GM18507 (cell line): ENCODE data around the gene TEKT2.

Experiments
- DNase-seq: peaks from one replicate; pipeline ENCODE4 v3.0.0; 2011; ENCODE audit warnings: low read depth; ENCODE audit not compliant: insufficient read length; ENCODE audit errors: extremely low spot score
- FAIRE-seq: peaks from 2 replicates; lab custom pipeline; 2011; peaks lifted over from hg19 to GRCh38; lab: Jason Lieb, UNC

Gene TEKT2

DNA sequence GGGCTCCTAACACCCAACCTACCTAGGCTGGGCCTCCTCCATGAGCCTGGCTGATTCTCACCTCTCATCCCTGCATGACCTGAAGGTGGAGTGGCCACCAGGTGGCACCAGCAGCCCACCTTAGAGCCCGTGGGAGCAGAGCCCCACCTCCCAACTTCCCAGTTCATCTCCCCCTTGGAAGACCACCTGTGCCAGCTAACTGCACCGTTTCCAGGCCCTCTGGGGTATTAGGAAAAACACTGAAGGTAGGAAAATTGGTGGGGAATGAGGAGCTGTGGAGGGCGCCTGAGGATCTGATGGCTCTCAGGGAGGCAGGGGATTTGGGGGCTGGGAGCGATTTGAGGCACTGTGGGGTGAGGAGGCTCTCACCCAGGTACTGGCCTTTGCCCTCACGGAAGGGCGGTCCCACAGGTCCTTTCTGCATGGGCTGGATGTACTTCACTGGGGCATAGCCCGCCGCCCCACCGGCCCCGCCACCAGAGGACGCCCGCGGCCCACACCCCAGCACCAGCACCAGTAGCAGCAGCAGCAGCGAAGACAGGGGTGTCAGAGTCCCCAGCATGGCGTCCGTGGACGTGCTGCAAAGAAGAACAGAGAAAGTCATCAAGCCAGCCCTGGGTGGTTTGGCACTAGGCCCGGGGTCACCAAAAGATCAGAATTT, 15.9 kb downstream of the TEKT2 start:
- peak; percentile 75 for DNase-seq
- FAIRE-seq = peak; percentile 96

DNA sequence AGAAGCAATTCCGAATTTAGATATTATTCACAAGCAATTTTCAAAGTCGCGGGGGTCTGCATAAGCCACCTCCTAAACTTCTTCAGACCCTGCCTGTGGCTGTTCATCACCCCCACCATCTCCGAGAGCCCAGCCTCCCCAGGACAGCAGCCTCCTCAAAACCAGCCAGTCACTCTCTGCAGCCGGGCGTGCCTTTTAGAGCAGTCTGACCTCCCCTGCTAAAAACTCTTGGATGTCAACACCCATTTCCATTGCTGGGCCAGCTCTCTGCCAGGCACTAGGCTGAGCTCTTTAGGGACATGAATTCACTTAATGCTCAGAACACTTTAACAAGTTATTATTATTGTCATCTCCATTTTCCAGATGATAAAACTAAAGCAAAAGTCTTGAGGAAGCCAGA, 16.5 kb downstream of the TEKT2 start:
- FAIRE-seq = no peak
- no peak for DNase-seq

- DNase-seq (no peak), FAIRE-seq (no peak)
These were observed 17.7 kb downstream of the TEKT2 start for GRCh38 chr1:36101546-36101945.

GRCh38 chr1:36106269-36106668, 22.4 kb downstream of the TEKT2 start:
- FAIRE-seq = no peak
- DNase-seq = no peak

GRCh38 chr1:36107394-36107793, 23.5 kb downstream of the TEKT2 start:
- no peak for DNase-seq
- FAIRE-seq = no peak

GRCh38 chr1:36108314-36108713, 24.4 kb downstream of the TEKT2 start:
- DNase-seq (no peak), FAIRE-seq (no peak)

GRCh38 chr1:36109041-36109679, 25.3 kb downstream of the TEKT2 start:
- DNase-seq (no peak), FAIRE-seq (no peak)

GRCh38 chr1:36111151-36111550, 27.3 kb downstream of the TEKT2 start:
- no peak for DNase-seq
- FAIRE-seq = no peak

DNA sequence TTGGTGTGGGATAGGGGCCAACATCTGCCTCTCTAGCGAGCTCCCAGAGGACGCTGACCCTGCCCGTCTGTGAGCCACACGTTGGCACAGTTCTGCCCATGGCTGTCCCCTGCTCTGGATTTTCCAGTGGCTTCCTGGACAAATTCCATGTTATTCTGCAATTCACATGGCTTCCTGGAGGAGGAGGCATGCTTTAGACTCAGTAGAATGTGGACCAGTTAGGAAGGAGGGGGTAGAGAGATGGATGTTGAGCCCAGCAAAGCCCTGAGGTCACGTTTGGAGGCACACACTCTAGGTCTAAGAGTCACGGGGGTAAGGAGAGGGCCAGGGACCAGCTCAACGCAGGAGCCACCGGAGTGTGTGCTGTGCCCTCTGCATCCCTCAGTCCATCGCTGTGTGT, 28.9 kb downstream of the TEKT2 start:
- no peak for FAIRE-seq
- no peak for DNase-seq

DNA sequence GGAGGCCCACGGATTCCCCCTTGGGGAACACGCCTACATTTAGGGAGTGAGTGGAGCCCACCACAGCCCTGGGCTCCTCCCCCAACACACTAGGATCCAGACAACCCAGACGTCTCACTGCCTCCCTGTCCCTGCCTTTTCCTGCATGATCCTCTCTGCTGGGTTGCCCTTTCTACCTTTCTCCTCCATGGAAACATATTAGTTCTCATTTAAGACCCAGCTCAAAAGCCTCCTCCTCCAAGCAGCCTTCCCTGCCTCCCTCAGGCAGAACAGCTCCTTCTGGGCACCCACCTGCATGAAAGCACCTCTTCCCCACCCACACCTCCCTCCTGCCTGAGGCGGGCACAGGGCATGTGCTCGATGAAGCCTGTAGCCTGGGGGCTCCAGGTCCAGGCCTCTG, 30.5 kb downstream of the TEKT2 start:
- DNase-seq (no peak), FAIRE-seq (no peak)

- DNase-seq = no peak
These were observed 31.3 kb downstream of the TEKT2 start for GRCh38 chr1:36115200-36115669.

DNA sequence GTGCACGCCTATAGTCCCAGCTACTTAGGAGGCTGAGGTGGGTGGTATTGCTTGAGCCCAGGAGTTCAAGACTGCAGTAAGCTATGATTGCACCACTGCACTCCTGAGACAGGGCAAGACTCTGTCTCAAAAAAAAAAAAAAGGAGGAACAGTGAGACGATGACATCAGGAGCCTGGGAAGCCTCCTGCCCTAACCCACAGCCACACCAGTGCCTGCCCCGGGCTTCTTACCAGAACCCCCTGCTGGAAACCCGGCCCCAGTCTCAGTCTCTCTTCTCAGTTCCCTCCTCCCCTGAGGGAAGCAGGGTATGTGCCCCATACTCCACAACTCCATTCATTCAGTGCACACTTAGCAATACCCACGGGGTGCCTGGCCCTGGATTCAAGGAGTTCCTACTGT, 32.0 kb downstream of the TEKT2 start:
- DNase-seq (no peak), FAIRE-seq (no peak)

More at GRCh38 chr1:36115200-36115669, 31.3 kb downstream of the TEKT2 start:
- no peak for FAIRE-seq

- FAIRE-seq (no peak), DNase-seq (no peak)
These were observed 33.0 kb downstream of the TEKT2 start for GRCh38 chr1:36116901-36117300.

GRCh38 chr1:36118447-36119204, 34.7 kb downstream of the TEKT2 start:
- FAIRE-seq (no peak), DNase-seq (no peak)

DNA sequence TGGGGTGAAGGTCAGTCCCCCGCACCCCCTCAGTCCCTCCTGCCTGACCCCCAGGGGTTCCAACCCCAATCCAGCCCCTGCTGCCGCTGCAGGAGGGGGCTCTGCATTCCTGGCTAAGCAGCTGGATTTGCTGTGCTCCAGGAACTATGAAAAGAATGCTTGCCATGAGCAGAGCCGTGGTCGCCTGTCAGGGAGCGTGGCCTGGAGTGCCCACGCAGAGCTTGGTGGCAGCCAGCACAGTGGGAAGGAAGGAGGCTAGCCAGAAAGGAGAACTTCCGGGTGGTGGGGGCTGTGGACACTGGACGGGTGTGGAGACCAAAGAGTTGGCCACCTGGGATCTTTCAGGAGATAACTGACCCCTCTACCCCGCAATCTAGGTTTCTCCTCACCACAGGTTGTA, 35.6 kb downstream of the TEKT2 start:
- DNase-seq = no peak
- no peak for FAIRE-seq

- no peak for FAIRE-seq
- DNase-seq = no peak
These were observed 38.5 kb downstream of the TEKT2 start for GRCh38 chr1:36122062-36123030.

- FAIRE-seq = peak; percentile 71
- peak; percentile 38 for DNase-seq
These were observed 39.5 kb downstream of the TEKT2 start for GRCh38 chr1:36123356-36123755.

GRCh38 chr1:36124404-36125128, 40.7 kb downstream of the TEKT2 start:
- no peak for FAIRE-seq

More at GRCh38 chr1:36124404-36125128, 40.7 kb downstream of the TEKT2 start:
- DNase-seq = no peak
